ENCODE data around the gene LCE1E. TPM values are rescaled to one million over a fixed set of nuclear protein-coding genes. Genes with fewer than 3 reads are reported as not detected.
A peak's percentile ranks its signal among the peaks of the same experiment; 100 is the strongest.

The LCE1E gene
- total and polyA plus RNA-seq, 2 donors = 0.30 TPM; not detected in 1

GRCh38 chr1:152774875-152775274 lies 11.2 kb upstream of the LCE1E start, which contains the start of gene LCE1F:
Gene LCE1F (plus strand): TSS chr1:152775140. CDS start chr1:152776372, 1,232 bp downstream.
- DNase-seq (ENCODE audit: low read depth in 6 of 9, low spot score in 9 of 9) = no peak
- WGBS = 78% methylated on average over 6 of the region's 6 CpGs
- Histone ChIP-seq H3K4me1 (ENCODE audit: control insufficient read depth in 2 of 2, insufficient read depth in 2 of 2, low read length in 2 of 2) (no peaks in the 10 kb centered on the region), H3K36me3 (ENCODE audit: control insufficient read depth in 2 of 2, insufficient read depth in 2 of 2, low read length in 1 of 2) (no peaks in the 10 kb centered on the region), H3K4me3 (ENCODE audit: low read length in 2 of 2) (no peak within 1 kb of the TSS), H3K27me3 (ENCODE audit: control insufficient read depth in 2 of 2, insufficient read depth in 1 of 2, low read length in 1 of 2) (no peaks in the 10 kb centered on the region), H3K9me3 (ENCODE audit: control insufficient read depth in 2 of 2, insufficient read depth in 1 of 2, low read length in 1 of 2) (no peaks in the 10 kb centered on the region), H3K27ac (ENCODE audit: low read depth in 1 of 2, low read length in 1 of 2) (no peak within 1 kb of the TSS)

- no peaks in the 10 kb centered on the region for H3K4me1 ChIP-seq (ENCODE audit: control insufficient read depth in 2 of 2, insufficient read depth in 2 of 2, low read length in 2 of 2)
- no peaks in the 10 kb centered on the region for H3K9me3 ChIP-seq (ENCODE audit: control insufficient read depth in 2 of 2, insufficient read depth in 1 of 2, low read length in 1 of 2)
- no peak overlapping the region for H3K4me3 ChIP-seq (ENCODE audit: low read length in 2 of 2)
- WGBS = 88% methylated on average over 11 of the region's 11 CpGs
- no peaks in the 10 kb centered on the region for H3K36me3 ChIP-seq (ENCODE audit: control insufficient read depth in 2 of 2, insufficient read depth in 2 of 2, low read length in 1 of 2)
- no peak for DNase-seq (ENCODE audit: low read depth in 6 of 9, low spot score in 9 of 9)
- no peaks in the 10 kb centered on the region for H3K27me3 ChIP-seq (ENCODE audit: control insufficient read depth in 2 of 2, insufficient read depth in 1 of 2, low read length in 1 of 2)
- H3K27ac ChIP-seq (ENCODE audit: low read depth in 1 of 2, low read length in 1 of 2) = no peak overlapping the region
These were observed 9.7 kb upstream of the LCE1E start for GRCh38 chr1:152776361-152776760.

GRCh38 chr1:152777510-152778137 lies 8.4 kb upstream of the LCE1E start:
- Histone ChIP-seq H3K9me3 (ENCODE audit: control insufficient read depth in 2 of 2, insufficient read depth in 1 of 2, low read length in 1 of 2) (no peaks in the 10 kb centered on the region), H3K27ac (ENCODE audit: low read depth in 1 of 2, low read length in 1 of 2) (no peak overlapping the region), H3K27me3 (ENCODE audit: control insufficient read depth in 2 of 2, insufficient read depth in 1 of 2, low read length in 1 of 2) (no peaks in the 10 kb centered on the region), H3K36me3 (ENCODE audit: control insufficient read depth in 2 of 2, insufficient read depth in 2 of 2, low read length in 1 of 2) (no peaks in the 10 kb centered on the region), H3K4me3 (ENCODE audit: low read length in 2 of 2) (no peak overlapping the region), H3K4me1 (ENCODE audit: control insufficient read depth in 2 of 2, insufficient read depth in 2 of 2, low read length in 2 of 2) (no peaks in the 10 kb centered on the region)
- 65% methylated on average over 4 of the region's 4 CpGs for WGBS
- DNase-seq (ENCODE audit: low read depth in 6 of 9, low spot score in 9 of 9) = peak in 2 of 9 donors; percentile 7 to 8

GRCh38 chr1:152783095-152783494 lies 3.0 kb upstream of the LCE1E start:
- no peaks in the 10 kb centered on the region for H3K27me3 ChIP-seq (ENCODE audit: control insufficient read depth in 2 of 2, insufficient read depth in 1 of 2, low read length in 1 of 2)
- no peak overlapping the region for H3K27ac ChIP-seq (ENCODE audit: low read depth in 1 of 2, low read length in 1 of 2)
- no peak overlapping the region for H3K4me3 ChIP-seq (ENCODE audit: low read length in 2 of 2)
- no peak for DNase-seq (ENCODE audit: low read depth in 6 of 9, low spot score in 9 of 9)
- H3K9me3 ChIP-seq (ENCODE audit: control insufficient read depth in 2 of 2, insufficient read depth in 1 of 2, low read length in 1 of 2) = no peaks in the 10 kb centered on the region
- no peaks in the 10 kb centered on the region for H3K36me3 ChIP-seq (ENCODE audit: control insufficient read depth in 2 of 2, insufficient read depth in 2 of 2, low read length in 1 of 2)
- no peaks in the 10 kb centered on the region for H3K4me1 ChIP-seq (ENCODE audit: control insufficient read depth in 2 of 2, insufficient read depth in 2 of 2, low read length in 2 of 2)
- 71% methylated on average over 2 of the region's 2 CpGs for WGBS

GRCh38 chr1:152795686-152796085 lies 9.6 kb downstream of the LCE1E start:
- Histone ChIP-seq H3K36me3 (ENCODE audit: control insufficient read depth in 2 of 2, insufficient read depth in 2 of 2, low read length in 1 of 2) (no peaks in the 10 kb centered on the region), H3K4me3 (ENCODE audit: low read length in 2 of 2) (no peak overlapping the region), H3K27me3 (ENCODE audit: control insufficient read depth in 2 of 2, insufficient read depth in 1 of 2, low read length in 1 of 2) (no peaks in the 10 kb centered on the region), H3K27ac (ENCODE audit: low read depth in 1 of 2, low read length in 1 of 2) (no peak overlapping the region), H3K4me1 (ENCODE audit: control insufficient read depth in 2 of 2, insufficient read depth in 2 of 2, low read length in 2 of 2) (no peaks in the 10 kb centered on the region), H3K9me3 (ENCODE audit: control insufficient read depth in 2 of 2, insufficient read depth in 1 of 2, low read length in 1 of 2) (no peaks in the 10 kb centered on the region)
- 75% methylated on average over 4 of the region's 4 CpGs for WGBS
- no peak for DNase-seq (ENCODE audit: low read depth in 6 of 9, low spot score in 9 of 9)

GRCh38 chr1:152796421-152796820 lies 10.4 kb downstream of the LCE1E start, which contains the start of gene LCE1D:
Gene LCE1D (plus strand): TSS chr1:152796721. CDS start chr1:152797795, 1,074 bp downstream.
- Histone ChIP-seq H3K4me3 (ENCODE audit: low read length in 2 of 2) (no peak within 1 kb of the TSS), H3K9me3 (ENCODE audit: control insufficient read depth in 2 of 2, insufficient read depth in 1 of 2, low read length in 1 of 2) (no peaks in the 10 kb centered on the region), H3K27me3 (ENCODE audit: control insufficient read depth in 2 of 2, insufficient read depth in 1 of 2, low read length in 1 of 2) (no peaks in the 10 kb centered on the region), H3K4me1 (ENCODE audit: control insufficient read depth in 2 of 2, insufficient read depth in 2 of 2, low read length in 2 of 2) (no peaks in the 10 kb centered on the region), H3K36me3 (ENCODE audit: control insufficient read depth in 2 of 2, insufficient read depth in 2 of 2, low read length in 1 of 2) (no peaks in the 10 kb centered on the region), H3K27ac (ENCODE audit: low read depth in 1 of 2, low read length in 1 of 2) (no peak within 1 kb of the TSS)
- no peak for DNase-seq (ENCODE audit: low read depth in 6 of 9, low spot score in 9 of 9)
- WGBS = 56% methylated on average over 3 of the region's 3 CpGs

- Histone ChIP-seq H3K4me1 (ENCODE audit: control insufficient read depth in 2 of 2, insufficient read depth in 2 of 2, low read length in 2 of 2) (no peaks in the 10 kb centered on the region), H3K4me3 (ENCODE audit: low read length in 2 of 2) (no peak overlapping the region), H3K36me3 (ENCODE audit: control insufficient read depth in 2 of 2, insufficient read depth in 2 of 2, low read length in 1 of 2) (no peaks in the 10 kb centered on the region), H3K9me3 (ENCODE audit: control insufficient read depth in 2 of 2, insufficient read depth in 1 of 2, low read length in 1 of 2) (no peaks in the 10 kb centered on the region), H3K27ac (ENCODE audit: low read depth in 1 of 2, low read length in 1 of 2) (no peak overlapping the region), H3K27me3 (ENCODE audit: control insufficient read depth in 2 of 2, insufficient read depth in 1 of 2, low read length in 1 of 2) (no peaks in the 10 kb centered on the region)
- DNase-seq (ENCODE audit: low read depth in 6 of 9, low spot score in 9 of 9) = no peak
- WGBS = 80% methylated on average over 1 of the region's 1 CpG
These were observed 15.3 kb downstream of the LCE1E start for GRCh38 chr1:152801333-152801732.

GRCh38 chr1:152806576-152806975 lies 20.5 kb downstream of the LCE1E start, which contains the start of gene LCE1C:
Gene LCE1C (minus strand): TSS chr1:152806651. CDS start chr1:152805478, 1,173 bp downstream.
- 62% methylated on average over 3 of the region's 3 CpGs for WGBS

GRCh38 chr1:152811050-152811449 lies 25.0 kb downstream of the LCE1E start:
- H3K4me3 ChIP-seq (ENCODE audit: low read length in 2 of 2) = no peak overlapping the region
- no peak overlapping the region for H3K27ac ChIP-seq (ENCODE audit: low read depth in 1 of 2, low read length in 1 of 2)
- H3K4me1 ChIP-seq (ENCODE audit: control insufficient read depth in 2 of 2, insufficient read depth in 2 of 2, low read length in 2 of 2) = no peaks in the 10 kb centered on the region
- no peak for DNase-seq (ENCODE audit: low read depth in 6 of 9, low spot score in 9 of 9)
- H3K9me3 ChIP-seq (ENCODE audit: control insufficient read depth in 2 of 2, insufficient read depth in 1 of 2, low read length in 1 of 2) = no peaks in the 10 kb centered on the region
- 94% methylated on average over 2 of the region's 2 CpGs for WGBS
- no peaks in the 10 kb centered on the region for H3K27me3 ChIP-seq (ENCODE audit: control insufficient read depth in 2 of 2, insufficient read depth in 1 of 2, low read length in 1 of 2)
- H3K36me3 ChIP-seq (ENCODE audit: control insufficient read depth in 2 of 2, insufficient read depth in 2 of 2, low read length in 1 of 2) = no peaks in the 10 kb centered on the region

More at GRCh38 chr1:152806576-152806975, 20.5 kb downstream of the LCE1E start, which contains the start of gene LCE1C:
- Histone ChIP-seq H3K4me1 (ENCODE audit: control insufficient read depth in 2 of 2, insufficient read depth in 2 of 2, low read length in 2 of 2) (no peaks in the 10 kb centered on the region), H3K4me3 (ENCODE audit: low read length in 2 of 2) (no peak within 1 kb of the TSS), H3K36me3 (ENCODE audit: control insufficient read depth in 2 of 2, insufficient read depth in 2 of 2, low read length in 1 of 2) (no peaks in the 10 kb centered on the region), H3K27ac (ENCODE audit: low read depth in 1 of 2, low read length in 1 of 2) (no peak within 1 kb of the TSS), H3K9me3 (ENCODE audit: control insufficient read depth in 2 of 2, insufficient read depth in 1 of 2, low read length in 1 of 2) (no peaks in the 10 kb centered on the region), H3K27me3 (ENCODE audit: control insufficient read depth in 2 of 2, insufficient read depth in 1 of 2, low read length in 1 of 2) (no peaks in the 10 kb centered on the region)
- no peak for DNase-seq (ENCODE audit: low read depth in 6 of 9, low spot score in 9 of 9)
